ENCODE results near the gene FBXO5. TPM values are rescaled to one million over a fixed set of nuclear protein-coding genes. Genes with fewer than 3 reads are reported as not detected.

FBXO5 gene
- total RNA-seq, 1 donor from 2014 or later, result 4.9 TPM

- intact Hi-C loops (cut with DNase I), result loop anchor here (10.0 kb wide), 1 partner anchor 163 kb away; no protein-coding TSS in a partner anchor
- DNase-seq (no peak), ATAC-seq (no peak)
- no peaks in the 10 kb centered on the region for H3K27me3 ChIP-seq
- no peak overlapping the region for H3K27ac ChIP-seq
- H3K4me3 ChIP-seq, result no peak overlapping the region
- TF ChIP-seq, protein P1, sequence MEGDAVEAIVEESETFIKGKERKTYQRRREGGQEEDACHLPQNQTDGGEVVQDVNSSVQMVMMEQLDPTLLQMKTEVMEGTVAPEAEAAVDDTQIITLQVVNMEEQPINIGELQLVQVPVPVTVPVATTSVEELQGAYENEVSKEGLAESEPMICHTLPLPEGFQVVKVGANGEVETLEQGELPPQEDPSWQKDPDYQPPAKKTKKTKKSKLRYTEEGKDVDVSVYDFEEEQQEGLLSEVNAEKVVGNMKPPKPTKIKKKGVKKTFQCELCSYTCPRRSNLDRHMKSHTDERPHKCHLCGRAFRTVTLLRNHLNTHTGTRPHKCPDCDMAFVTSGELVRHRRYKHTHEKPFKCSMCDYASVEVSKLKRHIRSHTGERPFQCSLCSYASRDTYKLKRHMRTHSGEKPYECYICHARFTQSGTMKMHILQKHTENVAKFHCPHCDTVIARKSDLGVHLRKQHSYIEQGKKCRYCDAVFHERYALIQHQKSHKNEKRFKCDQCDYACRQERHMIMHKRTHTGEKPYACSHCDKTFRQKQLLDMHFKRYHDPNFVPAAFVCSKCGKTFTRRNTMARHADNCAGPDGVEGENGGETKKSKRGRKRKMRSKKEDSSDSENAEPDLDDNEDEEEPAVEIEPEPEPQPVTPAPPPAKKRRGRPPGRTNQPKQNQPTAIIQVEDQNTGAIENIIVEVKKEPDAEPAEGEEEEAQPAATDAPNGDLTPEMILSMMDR (IDR thresholded peaks at IDR 0.05), result no peak
- no peaks in the 10 kb centered on the region for H3K9me3 ChIP-seq
- no peaks in the 10 kb centered on the region for H3K4me1 ChIP-seq
- no peaks in the 10 kb centered on the region for H3K36me3 ChIP-seq
Observed at GRCh38 chr6:153027480-153027879, 44.6 kb upstream of the FBXO5 start.

DNA sequence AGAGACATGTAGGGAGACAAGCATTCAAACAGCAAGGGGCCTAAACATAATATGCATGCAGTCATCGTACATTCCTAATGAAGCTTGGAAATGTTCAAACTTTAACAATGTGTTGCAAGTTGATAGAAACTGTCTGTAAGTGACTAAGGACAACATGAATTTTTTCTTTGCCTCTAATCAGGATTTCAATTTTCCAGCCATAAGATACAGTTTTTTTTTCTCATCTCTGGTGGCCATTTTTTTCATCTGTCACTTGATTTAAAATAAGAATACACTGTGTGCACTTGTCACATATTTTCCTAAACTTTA lies 41.8 kb upstream of the FBXO5 start:
- H3K36me3 ChIP-seq, result no peaks in the 10 kb centered on the region
- TF ChIP-seq, protein P1 (IDR thresholded peaks at IDR 0.05), result no peak
- no peaks in the 10 kb centered on the region for H3K4me1 ChIP-seq
- H3K27ac ChIP-seq, result no peak overlapping the region
- H3K9me3 ChIP-seq, result no peaks in the 10 kb centered on the region
- intact Hi-C loops (cut with DNase I), result loop anchor here (10.0 kb wide), 1 partner anchor 160 kb away; no protein-coding TSS in a partner anchor
- no peaks in the 10 kb centered on the region for H3K27me3 ChIP-seq
- no peak overlapping the region for H3K4me3 ChIP-seq
- no peak for ATAC-seq
- DNase-seq, result no peak

DNA sequence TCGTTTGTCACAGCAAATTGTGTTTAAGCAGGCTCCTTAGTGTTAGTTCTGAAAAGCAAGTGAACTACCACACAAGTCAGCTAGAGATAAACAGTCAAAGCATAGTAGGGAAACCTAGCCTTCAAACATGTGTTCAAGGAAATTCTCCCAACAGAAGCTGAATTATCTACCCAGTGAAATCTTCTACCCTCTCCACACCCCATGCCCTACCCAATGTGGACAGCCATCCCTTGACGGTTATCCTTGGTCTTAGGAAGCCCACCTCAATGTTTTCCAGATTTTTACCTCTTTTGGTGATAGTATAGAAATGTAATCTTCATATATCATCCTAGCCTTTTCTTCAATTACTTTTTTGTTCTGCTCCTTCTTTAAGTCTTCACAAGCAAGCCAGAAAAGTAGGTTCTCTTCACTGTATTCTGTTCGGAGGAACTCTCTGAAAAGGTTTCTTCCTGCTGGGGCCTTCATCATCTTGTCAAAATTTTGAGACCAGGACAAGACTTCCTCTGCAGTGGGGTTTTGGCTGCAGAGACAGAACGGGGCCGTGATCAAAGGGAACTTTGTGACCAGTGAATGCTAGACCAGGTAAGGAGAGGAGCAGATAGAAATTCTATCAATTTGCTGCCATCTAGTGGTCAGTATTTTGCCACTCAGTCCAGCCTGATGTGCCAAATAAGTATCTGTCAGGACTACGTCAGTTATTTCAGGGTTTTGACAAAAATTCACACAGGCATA lies 41.3 kb upstream of the FBXO5 start:
- H3K27me3 ChIP-seq, result no peaks in the 10 kb centered on the region
- H3K36me3 ChIP-seq, result no peaks in the 10 kb centered on the region
- no peak overlapping the region for H3K27ac ChIP-seq
- no peak overlapping the region for H3K4me3 ChIP-seq
- H3K9me3 ChIP-seq, result no peaks in the 10 kb centered on the region
- ATAC-seq, result peak; percentile 90
- TF ChIP-seq, protein P1 (IDR thresholded peaks at IDR 0.05), result peak; percentile 86
- H3K4me1 ChIP-seq, result no peaks in the 10 kb centered on the region
- DNase-seq, result no peak
- intact Hi-C loops (cut with DNase I), result loop anchor here (10.0 kb wide), 1 partner anchor 159 kb away; no protein-coding TSS in a partner anchor

DNA sequence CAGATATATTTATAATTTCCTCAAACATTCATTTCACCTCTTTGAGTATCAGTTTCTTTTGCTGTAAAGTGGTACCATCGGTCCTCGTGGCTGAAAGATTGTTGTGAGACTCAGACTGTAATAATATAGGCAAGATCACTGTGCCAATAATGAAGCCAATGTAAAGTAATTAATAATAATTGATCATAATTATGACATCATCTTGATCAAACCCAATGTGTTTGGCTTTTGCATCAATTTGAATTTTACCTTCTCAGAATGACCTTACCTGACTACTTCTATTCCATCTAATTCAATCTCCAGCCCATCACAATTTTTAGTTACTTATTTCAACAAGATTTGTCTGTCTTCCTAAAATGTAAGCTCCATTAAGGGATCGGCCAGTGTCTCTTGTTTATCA lies 35.5 kb upstream of the FBXO5 start:
- TF ChIP-seq, protein P1 (IDR thresholded peaks at IDR 0.05), result no peak

DNA sequence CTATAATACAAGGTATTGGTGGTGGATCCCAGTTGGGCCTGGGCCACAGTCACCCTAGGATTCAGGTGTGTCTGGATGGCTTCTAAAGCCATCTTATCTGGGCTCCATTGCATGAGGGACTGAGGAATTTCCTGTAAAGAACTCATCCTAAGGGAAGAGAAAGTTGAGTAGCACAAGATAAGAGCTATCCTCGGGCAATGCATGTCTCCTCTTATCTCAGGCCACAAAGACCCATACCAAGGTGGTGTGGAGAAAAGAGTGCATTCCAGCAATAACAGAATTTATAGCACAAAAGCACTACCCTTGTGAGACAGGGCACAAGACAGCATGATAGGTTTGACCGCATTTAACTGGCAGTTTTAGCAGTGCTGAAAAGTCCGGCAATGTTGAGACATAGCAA lies 34.0 kb upstream of the FBXO5 start:
- Histone ChIP-seq H3K9me3 (no peaks in the 10 kb centered on the region), H3K4me1 (no peaks in the 10 kb centered on the region), H3K4me3 (no peak overlapping the region), H3K27ac (no peak overlapping the region), H3K36me3 (no peaks in the 10 kb centered on the region), H3K27me3 (no peaks in the 10 kb centered on the region)
- intact Hi-C loops (cut with DNase I), result no loop called here
- no peak for DNase-seq
- ATAC-seq, result no peak
- TF ChIP-seq, protein P1 (IDR thresholded peaks at IDR 0.05), result no peak

More for the DNA sequence above, 35.5 kb upstream of the FBXO5 start:
- Histone ChIP-seq H3K27ac (no peak overlapping the region), H3K27me3 (no peaks in the 10 kb centered on the region), H3K36me3 (no peaks in the 10 kb centered on the region), H3K9me3 (no peaks in the 10 kb centered on the region), H3K4me3 (no peak overlapping the region), H3K4me1 (no peaks in the 10 kb centered on the region)
- intact Hi-C loops (cut with DNase I), result no loop called here
- DNase-seq (no peak), ATAC-seq (no peak)

Measured in upper lobe of right lung (tissue), 1 donor.